HFFc6 (cell line): ENCODE data around the gene HOXC5. TPM values are rescaled to one million over a fixed set of nuclear protein-coding genes. Genes with fewer than 3 reads are reported as not detected.

ENCODE experiments used
- DNase-seq: peaks from one replicate; pipeline ENCODE4 v3.0.0-alpha.2; 2018
- H3K27ac Mint-ChIP-seq: 2 replicates; pipeline ENCODE4 v1.8.0; 2020; ENCODE audit warnings: mild to moderate bottlenecking, mixed read lengths
- H3K27me3 Mint-ChIP-seq: 2 replicates; pipeline ENCODE4 v1.8.0; 2021; ENCODE audit warnings: mild to moderate bottlenecking, moderate library complexity, mixed read lengths; ENCODE audit not compliant: insufficient read depth
- H3K36me3 Mint-ChIP-seq: 2 replicates; pipeline ENCODE4 v1.8.0; 2021; ENCODE audit warnings: low read depth, mixed read lengths
- H3K4me1 Mint-ChIP-seq: 2 replicates; pipeline ENCODE4 v1.8.0; 2020; ENCODE audit warnings: low read depth, mixed read lengths
- H3K4me3 Mint-ChIP-seq: 2 replicates; pipeline ENCODE4 v1.8.0; 2020; ENCODE audit warnings: mild to moderate bottlenecking, moderate library complexity, mixed read lengths
- H3K9me3 Mint-ChIP-seq: 2 replicates; pipeline ENCODE4 v1.8.0; 2020; ENCODE audit warnings: mild to moderate bottlenecking, mixed read lengths
- CTCF ChIP-seq: fragments of 200-600 bp; sonication (generic); IDR thresholded peaks from 2 replicates; pipeline ENCODE4 v1.5.0; 2021; ENCODE audit warnings: antibody characterized with exemption, mild to moderate bottlenecking
- total RNA-seq, 6 experiments: library from RNA; stranded (reverse); fragmentation: NEBNext Ultra II Directional; extraction: Animal tissue kit (Norgen Biotek cat#: 25700); gene quantifications; 2 replicates in 1 of 6; 3 replicates in 5 of 6; pipeline ENCODE4 v1.2.3, GENCODE V29; 2021

HOXC5 gene
- total RNA-seq, 6 experiments from 2014 or later = 0.13 TPM; not detected in 5

GRCh38 chr12:54032086-54032619, 697 bp upstream of the HOXC5 start:
- peaks cover 5% of the 10 kb centered on the region; the same call in 1 of the 2 replicates for H3K9me3 Mint-ChIP-seq
- H3K4me1 Mint-ChIP-seq = peaks cover 9% of the 10 kb centered on the region; the same call in 1 of the 2 replicates
- peaks cover 63% of the 10 kb centered on the region for H3K27me3 Mint-ChIP-seq
- no peaks in the 10 kb centered on the region for H3K36me3 Mint-ChIP-seq
- no peak overlapping the region for H3K27ac Mint-ChIP-seq
- DNase-seq = no peak
- H3K4me3 Mint-ChIP-seq = no peak overlapping the region
- no peak for TF ChIP-seq CTCF

GRCh38 chr12:54033106-54033979, 493 bp downstream of the HOXC5 start:
- TF ChIP-seq CTCF = no peak
- no peak for DNase-seq
- peaks cover 60% of the 10 kb centered on the region for H3K27me3 Mint-ChIP-seq

GRCh38 chr12:54033980-54034784, 1.3 kb downstream of the HOXC5 start:
- no peak for DNase-seq
- Mint-ChIP-seq H3K4me3 (no peak overlapping the region), H3K4me1 (peaks cover 9% of the 10 kb centered on the region; the same call in 1 of the 2 replicates), H3K36me3 (no peaks in the 10 kb centered on the region), H3K9me3 (peaks cover 5% of the 10 kb centered on the region; the same call in 1 of the 2 replicates), H3K27ac (no peak overlapping the region), H3K27me3 (peaks cover 64% of the 10 kb centered on the region)
- no peak for TF ChIP-seq CTCF

More at GRCh38 chr12:54033106-54033979, 493 bp downstream of the HOXC5 start:
- H3K4me3 Mint-ChIP-seq = peak overlapping the region; percentile 80
- H3K4me1 Mint-ChIP-seq = peaks cover 9% of the 10 kb centered on the region; the same call in 1 of the 2 replicates
- H3K9me3 Mint-ChIP-seq = peaks cover 5% of the 10 kb centered on the region; the same call in 1 of the 2 replicates
- no peak overlapping the region for H3K27ac Mint-ChIP-seq
- H3K36me3 Mint-ChIP-seq = no peaks in the 10 kb centered on the region

- Mint-ChIP-seq H3K4me3 (no peak overlapping the region), H3K27ac (no peak overlapping the region)
Observed at GRCh38 chr12:54034785-54035310, 2.0 kb downstream of the HOXC5 start.

More at GRCh38 chr12:54034785-54035310, 2.0 kb downstream of the HOXC5 start:
- TF ChIP-seq CTCF = no peak
- peaks cover 5% of the 10 kb centered on the region; the same call in 1 of the 2 replicates for H3K9me3 Mint-ChIP-seq
- H3K27me3 Mint-ChIP-seq = peaks cover 65% of the 10 kb centered on the region
- DNase-seq = no peak
- H3K4me1 Mint-ChIP-seq = peaks cover 9% of the 10 kb centered on the region; the same call in 1 of the 2 replicates
- H3K36me3 Mint-ChIP-seq = no peaks in the 10 kb centered on the region
